Ramos (cell line): ENCODE data around the gene PSMG3.

Source experiments
- in situ Hi-C: fragments of 300-500 bp; cut with MboI; formaldehyde crosslinking; loops from one replicate; pipeline ENCODE4 v1.14.3; 2022; ENCODE audit warnings: low sequenced_read_pairs; ENCODE audit not compliant: unreplicated experiment

PSMG3 gene

GRCh38 chr7:1569833-1570632 is at the start of gene PSMG3:
PSMG3 (minus strand) TSS chr7:1570032; CDS start chr7:1569339, 693 bp downstream.
- in situ Hi-C loops, result no loop called here

- in situ Hi-C loops, result no loop called here
Observed at GRCh38 chr7:1618475-1618874, 48.6 kb upstream of the PSMG3 start.

- in situ Hi-C loops, result no loop called here
Observed at GRCh38 chr7:1617957-1618356, 48.1 kb upstream of the PSMG3 start.

- in situ Hi-C loops, result no loop called here
Observed at GRCh38 chr7:1616741-1617140, 46.9 kb upstream of the PSMG3 start.

GRCh38 chr7:1611708-1612241 is 41.9 kb upstream of the PSMG3 start:
- in situ Hi-C loops, result no loop called here

GRCh38 chr7:1610678-1611302 is 41.0 kb upstream of the PSMG3 start:
- in situ Hi-C loops, result no loop called here

- in situ Hi-C loops, result no loop called here
Observed at GRCh38 chr7:1610013-1610677, 40.3 kb upstream of the PSMG3 start.

- in situ Hi-C loops, result no loop called here
Observed at GRCh38 chr7:1609023-1609422, 39.2 kb upstream of the PSMG3 start.

- in situ Hi-C loops, result no loop called here
Observed at GRCh38 chr7:1608318-1608717, 38.5 kb upstream of the PSMG3 start.

- in situ Hi-C loops, result no loop called here
Observed at GRCh38 chr7:1607696-1608095, 37.9 kb upstream of the PSMG3 start.

GRCh38 chr7:1607001-1607400 is 37.2 kb upstream of the PSMG3 start:
- in situ Hi-C loops, result no loop called here

- in situ Hi-C loops, result no loop called here
Observed at GRCh38 chr7:1604383-1604782, 34.6 kb upstream of the PSMG3 start.

GRCh38 chr7:1603346-1604225 is 33.8 kb upstream of the PSMG3 start:
- in situ Hi-C loops, result no loop called here

GRCh38 chr7:1602386-1602785 is 32.6 kb upstream of the PSMG3 start:
- in situ Hi-C loops, result no loop called here

- in situ Hi-C loops, result no loop called here
Observed at GRCh38 chr7:1601956-1602355, 32.1 kb upstream of the PSMG3 start.

- in situ Hi-C loops, result loop anchor here (25.0 kb wide), 1 partner anchor 737 kb away; no protein-coding TSS in a partner anchor
Observed at GRCh38 chr7:1599640-1600395, 30.0 kb upstream of the PSMG3 start.

GRCh38 chr7:1598961-1599639 is 29.3 kb upstream of the PSMG3 start:
- in situ Hi-C loops, result loop anchor here (25.0 kb wide), 1 partner anchor 738 kb away; no protein-coding TSS in a partner anchor

GRCh38 chr7:1598286-1598685 is 28.5 kb upstream of the PSMG3 start:
- in situ Hi-C loops, result loop anchor here (25.0 kb wide), 1 partner anchor 739 kb away; no protein-coding TSS in a partner anchor

- in situ Hi-C loops, result loop anchor here (25.0 kb wide), 1 partner anchor 740 kb away; no protein-coding TSS in a partner anchor
Observed at GRCh38 chr7:1597791-1598190, 28.0 kb upstream of the PSMG3 start.
